Measurements from ENCODE around the gene AQR. TPM values are rescaled to one million over a fixed set of nuclear protein-coding genes. Genes with fewer than 3 reads are reported as not detected.

AQR gene
- total and polyA plus RNA-seq, 10 of the 15 experiments (the other 5 are each of a cell fraction or from before 2014, with no cell fraction given): 18.2 to 53.5 (median 32.6) TPM

DNA sequence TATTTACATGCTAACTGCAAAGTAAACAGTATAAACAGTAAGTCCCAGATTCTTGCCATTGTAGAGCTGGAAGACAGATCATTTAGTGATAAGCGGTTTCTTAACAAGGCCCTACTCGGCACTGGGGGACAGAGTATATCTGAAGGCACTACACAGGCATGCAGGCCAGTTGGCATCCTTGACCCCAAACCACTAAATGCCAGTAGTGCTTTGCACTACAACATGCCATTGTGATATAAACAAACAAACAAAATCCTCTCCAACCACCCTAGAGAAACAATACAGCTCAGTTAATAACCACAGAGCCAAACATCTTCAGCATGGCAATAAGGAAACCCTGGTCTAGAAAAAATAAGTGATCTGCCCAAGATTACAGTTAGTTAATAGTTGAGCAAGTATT is 5.3 kb downstream of the AQR start:
- H3K79me2 ChIP-seq (ENCODE audit: control insufficient read depth, insufficient read depth, low read length): peaks cover 31% of the 10 kb centered on the region
- intact Hi-C loops (cut with micrococcal nuclease; ENCODE audit: unreplicated experiment): no loop called here
- CTCF ChIA-PET: no interaction called here

More for the DNA sequence above, 5.3 kb downstream of the AQR start:
- no peak for ATAC-seq
- no peak overlapping the region for H3K27ac ChIP-seq (ENCODE audit: control insufficient read depth, insufficient read depth)
- H2AFZ ChIP-seq (ENCODE audit: control insufficient read depth, low read depth, low read length): no peak overlapping the region
- in situ Hi-C loops (cut with MboI): no loop called here
- no peak for DNase-seq (ENCODE audit: low read depth, low spot score)
- no peak for TF ChIP-seq CREB1 (IDR thresholded peaks at IDR 0.05; ENCODE audit: low read depth)
- TF ChIP-seq, protein P1, sequence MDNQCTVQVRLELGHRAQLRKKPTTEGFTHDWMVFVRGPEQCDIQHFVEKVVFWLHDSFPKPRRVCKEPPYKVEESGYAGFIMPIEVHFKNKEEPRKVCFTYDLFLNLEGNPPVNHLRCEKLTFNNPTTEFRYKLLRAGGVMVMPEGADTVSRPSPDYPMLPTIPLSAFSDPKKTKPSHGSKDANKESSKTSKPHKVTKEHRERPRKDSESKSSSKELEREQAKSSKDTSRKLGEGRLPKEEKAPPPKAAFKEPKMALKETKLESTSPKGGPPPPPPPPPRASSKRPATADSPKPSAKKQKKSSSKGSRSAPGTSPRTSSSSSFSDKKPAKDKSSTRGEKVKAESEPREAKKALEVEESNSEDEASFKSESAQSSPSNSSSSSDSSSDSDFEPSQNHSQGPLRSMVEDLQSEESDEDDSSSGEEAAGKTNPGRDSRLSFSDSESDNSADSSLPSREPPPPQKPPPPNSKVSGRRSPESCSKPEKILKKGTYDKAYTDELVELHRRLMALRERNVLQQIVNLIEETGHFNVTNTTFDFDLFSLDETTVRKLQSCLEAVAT (IDR thresholded peaks at IDR 0.05): no peak
- no peak for TF ChIP-seq ETV6 (conservative IDR thresholded peaks at IDR 0.05 in 1 of 2, IDR thresholded peaks at IDR 0.05 in 1 of 2; ENCODE audit: borderline replicate concordance in 1 of 2, low read depth in 1 of 2)
- no peak for TF ChIP-seq POU2F2 (IDR thresholded peaks at IDR 0.05; ENCODE audit: borderline replicate concordance, low read depth, low read length)
- no peak for TF ChIP-seq SUZ12 (IDR thresholded peaks at IDR 0.05; ENCODE audit: unreplicated experiment)
- no peak for TF ChIP-seq POLR2AphosphoS2 (IDR thresholded peaks at IDR 0.05; ENCODE audit: low read depth, low read length)
- TF ChIP-seq SPI1 (IDR thresholded peaks at IDR 0.05; ENCODE audit: borderline replicate concordance, insufficient read depth, low read depth, low read length): no peak
- no peak for TF ChIP-seq SP1 (IDR thresholded peaks at IDR 0.05; ENCODE audit: low read depth, low read length)
- TF ChIP-seq, protein P2, sequence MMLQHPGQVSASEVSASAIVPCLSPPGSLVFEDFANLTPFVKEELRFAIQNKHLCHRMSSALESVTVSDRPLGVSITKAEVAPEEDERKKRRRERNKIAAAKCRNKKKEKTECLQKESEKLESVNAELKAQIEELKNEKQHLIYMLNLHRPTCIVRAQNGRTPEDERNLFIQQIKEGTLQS (IDR thresholded peaks at IDR 0.05; ENCODE audit: borderline replicate concordance, extremely low read depth, low read depth, low read length): no peak
- no peak for TF ChIP-seq EZH2 (IDR thresholded peaks at IDR 0.05; ENCODE audit: borderline replicate concordance, control insufficient read depth, low read depth, low read length)
- TF ChIP-seq, protein P3, sequence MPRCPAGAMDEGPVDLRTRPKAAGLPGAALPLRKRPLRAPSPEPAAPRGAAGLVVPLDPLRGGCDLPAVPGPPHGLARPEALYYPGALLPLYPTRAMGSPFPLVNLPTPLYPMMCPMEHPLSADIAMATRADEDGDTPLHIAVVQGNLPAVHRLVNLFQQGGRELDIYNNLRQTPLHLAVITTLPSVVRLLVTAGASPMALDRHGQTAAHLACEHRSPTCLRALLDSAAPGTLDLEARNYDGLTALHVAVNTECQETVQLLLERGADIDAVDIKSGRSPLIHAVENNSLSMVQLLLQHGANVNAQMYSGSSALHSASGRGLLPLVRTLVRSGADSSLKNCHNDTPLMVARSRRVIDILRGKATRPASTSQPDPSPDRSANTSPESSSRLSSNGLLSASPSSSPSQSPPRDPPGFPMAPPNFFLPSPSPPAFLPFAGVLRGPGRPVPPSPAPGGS (IDR thresholded peaks at IDR 0.05; ENCODE audit: borderline replicate concordance, insufficient read depth, low read depth, low read length, poor library complexity, severe bottlenecking): no peak
- TF ChIP-seq KLF5 (IDR thresholded peaks at IDR 0.05; ENCODE audit: partially characterized antibody): no peak
- no peak for TF ChIP-seq SUPT20H (IDR thresholded peaks at IDR 0.05; ENCODE audit: borderline replicate concordance, control insufficient read depth, low read depth, low read length)
- no peak for TF ChIP-seq BRCA1 (IDR thresholded peaks at IDR 0.05; ENCODE audit: low read depth, low read length)
- TF ChIP-seq, protein P4, sequence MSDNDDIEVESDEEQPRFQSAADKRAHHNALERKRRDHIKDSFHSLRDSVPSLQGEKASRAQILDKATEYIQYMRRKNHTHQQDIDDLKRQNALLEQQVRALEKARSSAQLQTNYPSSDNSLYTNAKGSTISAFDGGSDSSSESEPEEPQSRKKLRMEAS (IDR thresholded peaks at IDR 0.05; ENCODE audit: low read depth, low read length): no peak
- TF ChIP-seq, protein P5, sequence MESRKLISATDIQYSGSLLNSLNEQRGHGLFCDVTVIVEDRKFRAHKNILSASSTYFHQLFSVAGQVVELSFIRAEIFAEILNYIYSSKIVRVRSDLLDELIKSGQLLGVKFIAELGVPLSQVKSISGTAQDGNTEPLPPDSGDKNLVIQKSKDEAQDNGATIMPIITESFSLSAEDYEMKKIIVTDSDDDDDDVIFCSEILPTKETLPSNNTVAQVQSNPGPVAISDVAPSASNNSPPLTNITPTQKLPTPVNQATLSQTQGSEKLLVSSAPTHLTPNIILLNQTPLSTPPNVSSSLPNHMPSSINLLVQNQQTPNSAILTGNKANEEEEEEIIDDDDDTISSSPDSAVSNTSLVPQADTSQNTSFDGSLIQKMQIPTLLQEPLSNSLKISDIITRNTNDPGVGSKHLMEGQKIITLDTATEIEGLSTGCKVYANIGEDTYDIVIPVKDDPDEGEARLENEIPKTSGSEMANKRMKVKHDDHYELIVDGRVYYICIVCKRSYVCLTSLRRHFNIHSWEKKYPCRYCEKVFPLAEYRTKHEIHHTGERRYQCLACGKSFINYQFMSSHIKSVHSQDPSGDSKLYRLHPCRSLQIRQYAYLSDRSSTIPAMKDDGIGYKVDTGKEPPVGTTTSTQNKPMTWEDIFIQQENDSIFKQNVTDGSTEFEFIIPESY (IDR thresholded peaks at IDR 0.05): no peak
- TF ChIP-seq EP300 (IDR thresholded peaks at IDR 0.05; ENCODE audit: borderline replicate concordance in 1 of 2, control insufficient read depth in 1 of 2, low read depth in 2 of 2, low read length in 2 of 2): no peak
- TF ChIP-seq ZNF24 (IDR thresholded peaks at IDR 0.05): no peak
- no peak for TF ChIP-seq STAT3 (IDR thresholded peaks at IDR 0.05; ENCODE audit: low read depth, low read length)
- WGBS (ENCODE audit: insufficient coverage, insufficient replicate concordance, low lambda C conversion rate, missing lambda C conversion rate): 100% methylated on average over 2 of the region's 2 CpGs
- H3K4me3 ChIP-seq: no peak overlapping the region
- no peak for FAIRE-seq
- no peaks in the 10 kb centered on the region for H4K20me1 ChIP-seq (ENCODE audit: control insufficient read depth, insufficient read depth)
- H3K4me2 ChIP-seq (ENCODE audit: control insufficient read depth, insufficient read depth): no peak overlapping the region
- POLR2A ChIA-PET: no interaction called here
- H3K27me3 ChIP-seq (replicated peaks in 1 of 2; ENCODE audit: control insufficient read depth in 2 of 2, insufficient read depth in 2 of 2, low read length in 1 of 2): no peaks in the 10 kb centered on the region
- no TSS peak for BruUV-seq (replicated peaks)
- H3K9me3 ChIP-seq (replicated peaks; ENCODE audit: control insufficient read depth, insufficient read depth, low read length): no peaks in the 10 kb centered on the region
- SMC1A ChIA-PET (ENCODE audit: uncharacterized antibody, unreplicated experiment): interaction anchor here (0.9 to 1.1 kb wide), 2 partner anchors 12 to 40 kb away, joined by 3 read pairs; no protein-coding TSS in a partner anchor
- H3K36me3 ChIP-seq (ENCODE audit: control insufficient read depth in 2 of 2, insufficient read depth in 2 of 2, low read length in 1 of 2): peaks cover 0 to 11% of the 10 kb centered on the region in 2 experiments; a peak in 2 of 4 replicates
- H3K9ac ChIP-seq (ENCODE audit: control insufficient read depth, insufficient read depth, low read length): no peak overlapping the region
- RAD21 ChIA-PET (ENCODE audit: unreplicated experiment): no interaction called here
- peaks cover 4% of the 10 kb centered on the region; the same call in 1 of the 2 replicates for H3K4me1 ChIP-seq (ENCODE audit: control insufficient read depth, insufficient read depth, low read length)

Data from GM12878 (cell line).